AG04449 (cell line): ENCODE results near the gene CELA3A.

Experiments
- CTCF ChIA-PET: fragments of 350-600 bp; formaldehyde crosslinking; extraction: SDS; loops from one replicate; lab custom pipeline; 2021; ENCODE audit warnings: antibody characterized with exemption; lab: Yijun Ruan, JAX
- POLR2A ChIA-PET: fragments of 400-600, 350-600 bp; formaldehyde crosslinking; extraction: SDS; loops from one replicate; lab custom pipeline; 2020; ENCODE audit warnings: antibody characterized with exemption, inconsistent platforms; lab: Yijun Ruan, JAX
- DNase-seq: peaks from one replicate; pipeline ENCODE4 v3.0.0-alpha.2; 2010; ENCODE audit warnings: low read depth, low spot score
- H3K4me3 ChIP-seq: 2 replicates; pipeline ENCODE4 v1.5.1; 2011; ENCODE audit warnings: low read depth, mild to moderate bottlenecking, control low read depth, low read length
- CTCF ChIP-seq: IDR thresholded peaks from one replicate; pipeline ENCODE4 v1.5.1; 2011; ENCODE audit warnings: mild to moderate bottlenecking, moderate library complexity, low read length, control low read depth, inconsistent platforms; ENCODE audit not compliant: insufficient read depth; ENCODE audit errors: missing control alignments

The CELA3A gene

GRCh38 chr1:22041505-22041904 lies 40.0 kb downstream of the CELA3A start:
- ChIA-PET POLR2A (interaction anchor here (1.6 kb wide), 1 partner anchor 11 kb away, joined by 3 read pairs; the partner anchor contains the start of gene CDC42), CTCF (interaction anchor here (1.9 kb wide), 1 partner anchor 17 kb away, joined by 9 read pairs; no protein-coding TSS in a partner anchor)
- H3K4me3 ChIP-seq: no peak overlapping the region
- no peak for DNase-seq
- TF ChIP-seq CTCF: no peak

- H3K4me3 ChIP-seq: no peak overlapping the region
- ChIA-PET CTCF (no interaction called here), POLR2A (no interaction called here)
- no peak for TF ChIP-seq CTCF
- no peak for DNase-seq
Observed at GRCh38 chr1:22043198-22043769, 41.8 kb downstream of the CELA3A start.

GRCh38 chr1:22044690-22045420 lies 43.4 kb downstream of the CELA3A start:
- ChIA-PET POLR2A (interaction anchor here (0.6 to 0.7 kb wide), 2 partner anchors 7 to 10 kb away, joined by 3 to 5 read pairs; partner anchors contain the start of gene CDC42), CTCF (interaction anchor here (1.2 kb wide), 1 partner anchor 61 kb away, joined by 3 read pairs; no protein-coding TSS in a partner anchor)
- peak; percentile 33 for DNase-seq
- no peak overlapping the region for H3K4me3 ChIP-seq
- TF ChIP-seq CTCF: no peak

- ChIA-PET CTCF (no interaction called here), POLR2A (no interaction called here)
- H3K4me3 ChIP-seq: no peak overlapping the region
- DNase-seq: no peak
- TF ChIP-seq CTCF: no peak
Observed at GRCh38 chr1:22045604-22046228, 44.3 kb downstream of the CELA3A start.

GRCh38 chr1:22048351-22049192 lies 47.1 kb downstream of the CELA3A start:
- CTCF ChIA-PET: interaction anchor here (1.0 to 2.2 kb wide), 2 partner anchors 9 to 16 kb away, joined by 3 to 4 read pairs; no protein-coding TSS in a partner anchor
- TF ChIP-seq CTCF: no peak
- no peak overlapping the region for H3K4me3 ChIP-seq
- POLR2A ChIA-PET: no interaction called here
- DNase-seq: no peak
